Stimulated activated naive CD8-positive, alpha-beta T cell treated with anti-CD3 and anti-CD28 coated beads, Interleukin-15, amount 100 ng/mL, for 72 hours (primary cell): Measurements from ENCODE around the gene PHC1.
A peak's percentile ranks its signal among the peaks of the same experiment; 100 is the strongest.
"Not testable (repeated sequence)": the region's sequence is repeated elsewhere in the genome, so short reads cannot be mapped to it uniquely, and the experiment has no call there.

Source experiments
- ATAC-seq: fragments of 150-1000 bp; cut with Tn5 transposase; 2 replicates; pipeline ENCODE4 v1.10.0; 2021; ENCODE audit warnings: mild to moderate bottlenecking, moderate library complexity
- DNase-seq, 2 donors: peaks; one replicate each; pipeline ENCODE4 v3.0.0; 2021 to 2022
- H3K27ac Mint-ChIP-seq, 2 donors: one replicate each; pipeline ENCODE4 v1.8.0; 2022; ENCODE audit warnings: mild to moderate bottlenecking in 2 of 2, mixed read lengths in 2 of 2, moderate library complexity in 2 of 2
- H3K27me3 Mint-ChIP-seq: one replicate; pipeline ENCODE4 v1.8.0; 2022; ENCODE audit warnings: mixed read lengths
- H3K4me1 Mint-ChIP-seq: one replicate; pipeline ENCODE4 v1.8.0; 2022; ENCODE audit warnings: mild to moderate bottlenecking, mixed read lengths
- H3K4me3 Mint-ChIP-seq, 2 donors: one replicate each; pipeline ENCODE4 v1.8.0; 2022; ENCODE audit warnings: mild to moderate bottlenecking in 2 of 2, mixed read lengths in 2 of 2, moderate library complexity in 1 of 2
- H3K9me3 Mint-ChIP-seq, 2 donors: one replicate each; pipeline ENCODE4 v1.8.0; 2022; ENCODE audit warnings: mixed read lengths in 2 of 2

PHC1 gene

GRCh38 chr12:8903646-8904045 lies 10.7 kb upstream of the PHC1 start:
- Mint-ChIP-seq H3K4me3 (no peak overlapping the region), H3K9me3 (no peaks in the 10 kb centered on the region), H3K27me3 (peaks cover 8% of the 10 kb centered on the region), H3K27ac (no peak overlapping the region), H3K4me1 (no peaks in the 10 kb centered on the region)
- no peak for ATAC-seq
- DNase-seq: no peak

GRCh38 chr12:8904665-8905064 lies 9.6 kb upstream of the PHC1 start:
- Mint-ChIP-seq H3K4me3 (no peak overlapping the region), H3K27me3 (peaks cover 8% of the 10 kb centered on the region), H3K27ac (no peak overlapping the region), H3K9me3 (no peaks in the 10 kb centered on the region), H3K4me1 (no peaks in the 10 kb centered on the region)
- DNase-seq (no peak), ATAC-seq (no peak)

GRCh38 chr12:8905546-8905945 lies 8.8 kb upstream of the PHC1 start:
- Mint-ChIP-seq H3K27ac (no peak overlapping the region), H3K9me3 (no peaks in the 10 kb centered on the region), H3K4me1 (no peaks in the 10 kb centered on the region), H3K4me3 (no peak overlapping the region), H3K27me3 (peaks cover 8% of the 10 kb centered on the region)
- no peak for DNase-seq
- ATAC-seq: no peak

GRCh38 chr12:8906266-8907180 lies 7.8 kb upstream of the PHC1 start:
- peaks cover 8% of the 10 kb centered on the region for H3K27me3 Mint-ChIP-seq
- no peak overlapping the region for H3K4me3 Mint-ChIP-seq
- H3K9me3 Mint-ChIP-seq: no peaks in the 10 kb centered on the region
- DNase-seq (no peak), ATAC-seq (no peak)
- no peak overlapping the region for H3K27ac Mint-ChIP-seq
- H3K4me1 Mint-ChIP-seq: no peaks in the 10 kb centered on the region

DNA sequence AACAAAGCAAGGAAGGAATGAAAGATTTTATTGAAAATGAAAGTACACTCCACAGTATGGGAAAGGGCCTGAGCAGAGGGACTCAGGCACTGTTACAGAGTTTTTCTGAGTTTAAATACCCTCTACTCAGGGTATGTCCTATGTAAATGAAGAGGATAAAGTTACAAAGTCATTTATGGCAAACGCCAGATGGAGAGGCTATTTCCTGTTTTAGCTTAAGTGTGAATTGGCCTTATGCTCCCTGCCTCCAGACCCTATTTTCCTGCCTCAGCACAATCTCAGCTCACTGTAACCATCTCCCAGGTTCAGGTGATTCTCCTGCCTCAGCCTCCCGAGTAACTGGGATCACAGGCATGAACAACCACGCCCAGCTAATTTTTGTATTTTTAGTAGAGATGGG lies 6.8 kb upstream of the PHC1 start:
- no peak for ATAC-seq
- Mint-ChIP-seq H3K4me3 (no peak overlapping the region), H3K4me1 (no peaks in the 10 kb centered on the region)

DNA sequence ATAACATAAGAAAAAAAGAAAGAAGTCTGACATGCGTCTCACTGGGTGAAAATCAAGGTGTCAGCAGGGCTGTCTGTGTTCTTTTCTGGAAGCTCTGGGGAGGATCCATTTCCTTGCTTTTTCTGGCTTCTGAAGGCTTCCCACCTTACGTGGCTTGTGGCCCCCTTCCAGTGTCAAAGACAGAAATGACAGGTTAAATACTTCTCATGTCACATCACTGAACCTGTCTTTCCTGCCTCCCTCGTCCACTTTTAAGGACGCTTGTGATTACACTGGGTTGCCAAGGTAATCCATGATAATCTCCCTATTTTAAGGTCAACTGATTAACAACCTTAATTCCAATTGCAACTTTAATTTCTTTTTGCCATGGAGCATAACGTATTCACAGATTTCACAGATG lies 4.6 kb upstream of the PHC1 start:
- ATAC-seq: no peak
- Mint-ChIP-seq H3K9me3 (no peaks in the 10 kb centered on the region), H3K27me3 (no peaks in the 10 kb centered on the region), H3K27ac (no peak overlapping the region), H3K4me1 (peaks cover 7% of the 10 kb centered on the region), H3K4me3 (no peak overlapping the region)
- no peak for DNase-seq

More for the DNA sequence above, 6.8 kb upstream of the PHC1 start:
- no peak for DNase-seq
- Mint-ChIP-seq H3K27ac (no peak overlapping the region), H3K9me3 (no peaks in the 10 kb centered on the region), H3K27me3 (peaks cover 8% of the 10 kb centered on the region)

DNA sequence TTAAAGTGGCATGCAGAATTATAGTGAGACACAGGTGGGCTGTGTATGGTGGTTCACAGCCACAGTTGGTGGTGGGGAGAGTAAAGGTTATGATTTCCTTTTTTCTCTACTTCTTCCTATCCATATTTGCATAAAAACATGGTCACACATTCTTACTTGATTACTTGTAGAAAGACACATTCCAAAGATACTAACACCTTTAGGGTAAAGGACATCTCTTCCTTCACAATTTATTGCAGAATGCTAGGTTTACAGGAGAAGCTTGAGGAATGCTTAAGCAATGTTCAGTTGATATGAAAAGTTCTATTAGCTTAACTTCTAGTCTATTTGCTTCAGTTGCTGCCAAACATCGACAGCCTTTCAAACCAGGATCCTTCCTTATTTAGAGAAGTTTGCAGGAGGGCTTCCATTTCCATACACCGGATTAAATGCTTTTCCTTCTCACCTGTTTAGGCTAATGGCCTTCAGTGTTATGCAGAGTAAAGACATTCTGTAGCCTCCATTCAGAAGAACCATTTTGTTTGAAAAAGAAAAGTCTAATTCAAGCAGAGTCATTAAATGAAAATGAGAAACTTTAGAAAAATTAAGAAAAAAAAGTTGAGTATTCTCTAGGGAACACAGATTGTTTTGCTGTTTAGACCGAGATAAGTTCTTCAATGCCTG lies 2.6 kb upstream of the PHC1 start:
- H3K27ac Mint-ChIP-seq: no peak overlapping the region
- no peaks in the 10 kb centered on the region for H3K9me3 Mint-ChIP-seq
- ATAC-seq: no peak
- H3K4me3 Mint-ChIP-seq: no peak overlapping the region
- no peaks in the 10 kb centered on the region for H3K27me3 Mint-ChIP-seq
- DNase-seq: no peak
- peaks cover 7% of the 10 kb centered on the region for H3K4me1 Mint-ChIP-seq

- H3K9me3 Mint-ChIP-seq: no peaks in the 10 kb centered on the region
- H3K27me3 Mint-ChIP-seq: no peaks in the 10 kb centered on the region
- ATAC-seq: no peak
- peak overlapping the region in 1 of 2 donors; percentile 14 for H3K4me3 Mint-ChIP-seq
- no peak overlapping the region for H3K27ac Mint-ChIP-seq
- DNase-seq: peak; percentile 5 to 10
- H3K4me1 Mint-ChIP-seq: peaks cover 7% of the 10 kb centered on the region
Measured at GRCh38 chr12:8912914-8913313, 1.4 kb upstream of the PHC1 start.

DNA sequence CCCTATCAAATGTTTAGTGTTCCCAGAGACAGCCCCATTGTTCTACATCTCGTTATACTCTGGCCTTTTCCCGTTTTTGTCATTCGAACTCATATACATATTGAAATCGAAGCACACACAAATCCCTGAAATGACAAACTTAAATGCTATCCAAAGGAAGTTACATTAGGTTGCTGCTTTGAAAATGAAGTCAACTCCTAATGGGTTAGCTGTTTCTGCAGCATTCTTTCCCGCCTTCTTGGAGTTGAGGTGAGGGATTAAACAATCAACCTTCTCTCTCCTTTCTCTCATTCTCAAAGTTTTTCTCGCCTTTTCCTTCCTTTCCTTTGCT lies 642 bp upstream of the PHC1 start:
- Mint-ChIP-seq H3K27me3 (no peaks in the 10 kb centered on the region), H3K9me3 (no peaks in the 10 kb centered on the region), H3K4me3 (peak overlapping the region; percentile 78 to 86), H3K27ac (peak overlapping the region in 1 of 2 donors; percentile 92), H3K4me1 (peaks cover 7% of the 10 kb centered on the region)
- no peak for DNase-seq
- ATAC-seq: no peak

GRCh38 chr12:8914716-8915526 lies 612 bp downstream of the PHC1 start:
- Mint-ChIP-seq H3K9me3 (no peaks in the 10 kb centered on the region), H3K4me3 (no peak overlapping the region), H3K27ac (no peak overlapping the region), H3K4me1 (peaks cover 7% of the 10 kb centered on the region), H3K27me3 (no peaks in the 10 kb centered on the region)
- DNase-seq: peak; percentile 53 to 57
- ATAC-seq: peak; percentile 89

- no peak overlapping the region for H3K4me3 Mint-ChIP-seq
- H3K4me1 Mint-ChIP-seq: peaks cover 7% of the 10 kb centered on the region
- H3K9me3 Mint-ChIP-seq: no peaks in the 10 kb centered on the region
- ATAC-seq (no peak), DNase-seq (no peak)
- H3K27me3 Mint-ChIP-seq: no peaks in the 10 kb centered on the region
- no peak overlapping the region for H3K27ac Mint-ChIP-seq
Measured at GRCh38 chr12:8916154-8916553, 1.8 kb downstream of the PHC1 start.

DNA sequence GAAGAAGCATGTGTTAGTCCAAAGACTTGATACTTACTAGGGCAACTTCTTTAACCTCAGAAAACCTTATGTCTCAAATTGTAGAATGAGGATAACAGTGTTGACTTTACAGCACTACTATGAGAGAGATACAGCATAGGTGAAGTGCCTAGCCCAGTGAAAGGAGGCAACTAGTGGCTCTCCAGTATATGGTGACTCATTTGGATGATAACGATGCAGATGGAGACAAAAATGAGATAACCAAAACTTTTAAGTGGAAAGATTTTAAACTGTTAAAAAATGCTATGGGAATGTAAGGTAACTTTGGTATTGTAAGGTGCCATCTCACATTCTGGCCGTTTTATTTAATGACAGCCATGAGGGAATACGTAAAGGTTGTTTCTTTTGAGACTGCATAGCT lies 2.7 kb downstream of the PHC1 start:
- Mint-ChIP-seq H3K4me3 (no peak overlapping the region), H3K4me1 (peaks cover 7% of the 10 kb centered on the region)

GRCh38 chr12:8917751-8918150 lies 3.4 kb downstream of the PHC1 start:
- Mint-ChIP-seq H3K4me1 (peaks cover 7% of the 10 kb centered on the region), H3K27me3 (no peaks in the 10 kb centered on the region), H3K9me3 (no peaks in the 10 kb centered on the region), H3K27ac (no peak overlapping the region), H3K4me3 (no peak overlapping the region)
- no peak for ATAC-seq
- DNase-seq: no peak

More for the DNA sequence above, 2.7 kb downstream of the PHC1 start:
- Mint-ChIP-seq H3K9me3 (no peaks in the 10 kb centered on the region), H3K27me3 (no peaks in the 10 kb centered on the region), H3K27ac (no peak overlapping the region)
- ATAC-seq (no peak), DNase-seq (no peak)

DNA sequence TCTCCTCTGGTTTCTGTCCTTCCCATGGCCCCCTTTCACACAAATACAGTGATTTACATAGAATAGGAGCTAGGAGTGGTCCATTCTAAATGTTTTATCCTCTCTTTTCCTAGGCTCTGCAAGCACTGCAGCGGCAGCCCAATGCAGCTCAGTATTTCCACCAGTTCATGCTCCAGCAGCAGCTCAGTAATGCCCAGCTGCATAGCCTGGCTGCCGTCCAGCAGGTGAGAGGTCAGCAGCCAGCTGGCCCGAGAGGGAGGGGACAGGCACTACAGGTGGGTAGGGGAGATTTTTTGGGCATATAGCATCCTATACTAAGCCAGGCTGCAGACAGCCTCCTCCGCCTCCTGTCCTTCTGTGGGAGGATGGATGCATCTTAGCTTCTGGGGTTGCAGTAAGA lies 5.3 kb downstream of the PHC1 start:
- not testable (repeated sequence) for H3K4me3 Mint-ChIP-seq, H3K27ac Mint-ChIP-seq, DNase-seq, ATAC-seq, H3K9me3 Mint-ChIP-seq, H3K27me3 Mint-ChIP-seq, H3K4me1 Mint-ChIP-seq

GRCh38 chr12:8922544-8922943 lies 8.2 kb downstream of the PHC1 start:
- Mint-ChIP-seq H3K9me3 (no peaks in the 10 kb centered on the region), H3K27me3 (no peaks in the 10 kb centered on the region), H3K4me3 (no peak overlapping the region), H3K27ac (no peak overlapping the region), H3K4me1 (no peaks in the 10 kb centered on the region)
- ATAC-seq: no peak
- no peak for DNase-seq
